Measurements from ENCODE around the gene USP28. TPM values are rescaled to one million over a fixed set of nuclear protein-coding genes. Genes with fewer than 3 reads are reported as not detected.

USP28 gene
- total RNA-seq, 1 donor from 2014 or later: 14.2 TPM

DNA sequence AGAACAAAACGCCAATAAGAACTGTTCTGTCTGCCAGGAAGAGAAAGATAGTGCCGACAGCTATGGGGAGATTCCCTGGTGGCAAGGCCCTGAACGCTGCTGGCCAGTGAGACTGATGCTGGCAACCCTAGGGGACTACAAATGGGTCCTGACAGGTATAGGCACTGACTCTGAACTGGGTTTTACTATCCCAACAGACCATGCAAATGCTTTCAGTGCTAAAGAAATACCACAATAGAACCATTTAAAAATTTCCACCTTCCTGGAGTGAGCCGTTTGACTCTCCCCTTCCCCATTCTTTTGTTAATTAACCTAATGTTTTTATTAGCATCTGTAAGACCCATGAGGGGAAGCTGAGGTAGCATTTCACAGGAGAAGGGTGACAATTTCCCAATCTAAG is 25.7 kb downstream of the USP28 start:
- no peaks in the 10 kb centered on the region for H4K20me1 ChIP-seq (ENCODE audit: low read depth)
- no peak overlapping the region for H3K4me3 ChIP-seq
- Mint-ChIP-seq H3K27me3 (ENCODE audit: insufficient read depth, low read depth) (no peaks in the 10 kb centered on the region), H3K27ac (no peak overlapping the region), H3K9me3 (no peaks in the 10 kb centered on the region), H3K4me3 (no peak overlapping the region), H3K4me1 (peaks cover 3% of the 10 kb centered on the region), H3K36me3 (peaks cover 43% of the 10 kb centered on the region)
- H2AFZ ChIP-seq (replicated peaks): no peak overlapping the region
- no peak overlapping the region for H3K27ac ChIP-seq
- no peak for TF ChIP-seq EZH2 (IDR thresholded peaks at IDR 0.05)
- TF ChIP-seq, protein P1, sequence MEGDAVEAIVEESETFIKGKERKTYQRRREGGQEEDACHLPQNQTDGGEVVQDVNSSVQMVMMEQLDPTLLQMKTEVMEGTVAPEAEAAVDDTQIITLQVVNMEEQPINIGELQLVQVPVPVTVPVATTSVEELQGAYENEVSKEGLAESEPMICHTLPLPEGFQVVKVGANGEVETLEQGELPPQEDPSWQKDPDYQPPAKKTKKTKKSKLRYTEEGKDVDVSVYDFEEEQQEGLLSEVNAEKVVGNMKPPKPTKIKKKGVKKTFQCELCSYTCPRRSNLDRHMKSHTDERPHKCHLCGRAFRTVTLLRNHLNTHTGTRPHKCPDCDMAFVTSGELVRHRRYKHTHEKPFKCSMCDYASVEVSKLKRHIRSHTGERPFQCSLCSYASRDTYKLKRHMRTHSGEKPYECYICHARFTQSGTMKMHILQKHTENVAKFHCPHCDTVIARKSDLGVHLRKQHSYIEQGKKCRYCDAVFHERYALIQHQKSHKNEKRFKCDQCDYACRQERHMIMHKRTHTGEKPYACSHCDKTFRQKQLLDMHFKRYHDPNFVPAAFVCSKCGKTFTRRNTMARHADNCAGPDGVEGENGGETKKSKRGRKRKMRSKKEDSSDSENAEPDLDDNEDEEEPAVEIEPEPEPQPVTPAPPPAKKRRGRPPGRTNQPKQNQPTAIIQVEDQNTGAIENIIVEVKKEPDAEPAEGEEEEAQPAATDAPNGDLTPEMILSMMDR (IDR thresholded peaks at IDR 0.05): no peak
- no peak for TF ChIP-seq EZH2phosphoT487 (IDR thresholded peaks at IDR 0.05)
- H3F3A ChIP-seq (ENCODE audit: low read depth): no peaks in the 10 kb centered on the region
- H3K4me2 ChIP-seq: no peak overlapping the region
- no peaks in the 10 kb centered on the region for H3K4me1 ChIP-seq
- no peak for DNase-seq (ENCODE audit: low spot score)
- H3K9ac ChIP-seq: no peak overlapping the region
- H3K9me3 ChIP-seq (ENCODE audit: low read depth): no peaks in the 10 kb centered on the region
- no peaks in the 10 kb centered on the region for H3K27me3 ChIP-seq
- H3K36me3 ChIP-seq: no peaks in the 10 kb centered on the region
- H3K79me2 ChIP-seq (ENCODE audit: low read depth): peaks cover 6% of the 10 kb centered on the region

DNA sequence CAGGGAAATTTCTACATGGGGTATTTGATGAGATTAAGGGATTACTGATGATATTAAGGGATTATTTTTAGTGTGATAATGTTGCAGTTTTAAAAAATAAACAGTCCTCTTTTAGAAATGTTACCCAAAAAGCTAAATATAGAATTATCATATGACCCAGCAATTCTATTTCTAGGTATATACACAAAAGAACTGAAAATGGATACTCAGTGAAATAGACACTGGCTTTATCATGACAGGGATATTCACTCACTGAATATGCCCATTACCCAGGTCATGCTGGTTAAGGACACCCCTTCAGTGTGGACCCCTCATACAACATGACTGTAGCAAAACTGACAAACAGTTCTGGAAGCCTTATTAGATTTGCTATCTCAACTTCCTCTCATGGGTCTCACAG is 27.8 kb downstream of the USP28 start:
- H3K27ac Mint-ChIP-seq: no peak overlapping the region
- H3K4me1 Mint-ChIP-seq: peaks cover 3% of the 10 kb centered on the region
- Histone ChIP-seq H2AFZ (replicated peaks) (no peak overlapping the region), H3K9me3 (ENCODE audit: low read depth) (no peaks in the 10 kb centered on the region), H3K4me1 (no peaks in the 10 kb centered on the region), H3F3A (ENCODE audit: low read depth) (no peaks in the 10 kb centered on the region), H3K79me2 (ENCODE audit: low read depth) (peaks cover 6% of the 10 kb centered on the region), H3K9ac (no peak overlapping the region), H3K4me3 (no peak overlapping the region), H3K27me3 (no peaks in the 10 kb centered on the region), H3K4me2 (no peak overlapping the region), H4K20me1 (ENCODE audit: low read depth) (no peaks in the 10 kb centered on the region), H3K27ac (no peak overlapping the region), H3K36me3 (no peaks in the 10 kb centered on the region)
- no peak for DNase-seq (ENCODE audit: low spot score)
- H3K27me3 Mint-ChIP-seq (ENCODE audit: insufficient read depth, low read depth): no peaks in the 10 kb centered on the region
- TF ChIP-seq EZH2 (IDR thresholded peaks at IDR 0.05) (no peak), EZH2phosphoT487 (IDR thresholded peaks at IDR 0.05) (no peak)
- TF ChIP-seq, protein P1 (IDR thresholded peaks at IDR 0.05): no peak
- peaks cover 40% of the 10 kb centered on the region for H3K36me3 Mint-ChIP-seq
- no peak overlapping the region for H3K4me3 Mint-ChIP-seq
- no peaks in the 10 kb centered on the region for H3K9me3 Mint-ChIP-seq

DNA sequence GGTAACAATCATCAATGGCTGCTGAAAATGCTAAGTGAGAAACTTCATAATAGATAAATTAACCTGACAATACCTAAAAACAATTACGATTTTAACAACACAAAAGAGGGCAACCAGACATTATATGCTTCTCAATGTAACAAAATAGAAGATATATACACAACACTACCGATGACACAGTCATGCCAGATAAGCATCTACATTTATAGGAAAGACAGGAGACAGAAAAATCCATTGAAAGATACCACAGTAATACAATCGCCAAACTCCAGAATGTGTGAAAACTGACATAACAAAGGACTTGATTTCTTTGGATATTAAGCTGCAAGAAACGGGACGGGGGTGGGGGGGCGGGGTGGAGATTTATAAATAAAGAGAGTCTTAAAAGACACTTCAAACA is 28.3 kb downstream of the USP28 start:
- no peak overlapping the region for H2AFZ ChIP-seq (replicated peaks)
- DNase-seq (ENCODE audit: low spot score): no peak
- no peak overlapping the region for H3K4me2 ChIP-seq
- no peaks in the 10 kb centered on the region for H3F3A ChIP-seq (ENCODE audit: low read depth)
- H3K4me1 ChIP-seq: no peaks in the 10 kb centered on the region
- no peaks in the 10 kb centered on the region for H3K36me3 ChIP-seq
- no peaks in the 10 kb centered on the region for H4K20me1 ChIP-seq (ENCODE audit: low read depth)
- H3K27ac ChIP-seq: no peak overlapping the region
- no peak overlapping the region for H3K4me3 ChIP-seq
- H3K79me2 ChIP-seq (ENCODE audit: low read depth): peaks cover 6% of the 10 kb centered on the region
- Mint-ChIP-seq H3K27ac (no peak overlapping the region), H3K4me3 (no peak overlapping the region), H3K9me3 (no peaks in the 10 kb centered on the region), H3K36me3 (peaks cover 37% of the 10 kb centered on the region), H3K4me1 (peaks cover 3% of the 10 kb centered on the region), H3K27me3 (ENCODE audit: insufficient read depth, low read depth) (no peaks in the 10 kb centered on the region)
- H3K9me3 ChIP-seq (ENCODE audit: low read depth): no peaks in the 10 kb centered on the region
- H3K9ac ChIP-seq: no peak overlapping the region
- TF ChIP-seq EZH2 (IDR thresholded peaks at IDR 0.05): no peak
- TF ChIP-seq, protein P1 (IDR thresholded peaks at IDR 0.05): no peak
- TF ChIP-seq EZH2phosphoT487 (IDR thresholded peaks at IDR 0.05): no peak
- no peaks in the 10 kb centered on the region for H3K27me3 ChIP-seq
